K562 (cell line): ENCODE data around the gene ALK.

Experiments used
- GATAD2B ChIP-seq: fragments of 450-650 bp; IDR thresholded peaks from 2 replicates; pipeline ENCODE4 v1.6.1; 2017; ENCODE audit warnings: mild to moderate bottlenecking, borderline replicate concordance
- TF ChIP-seq, protein P1 (sequence below): fragments of 450-650 bp; IDR thresholded peaks from 2 replicates; pipeline ENCODE4 v1.6.1; 2018; ENCODE audit not compliant: partially characterized antibody
- TF ChIP-seq, protein P2 (sequence below), 3 experiments: IDR thresholded peaks in 2 of 3; conservative IDR thresholded peaks in 1 of 3; 2 replicates each; pipeline ENCODE4 v1.5.1; 2011 to 2012; ENCODE audit warnings: low read length in 3 of 3, mild to moderate bottlenecking in 3 of 3, control low read depth in 2 of 3, improper control_type of control experiment in 1 of 3, inconsistent platforms in 1 of 3, low read depth in 1 of 3, mixed read lengths in 1 of 3, moderate library complexity in 1 of 3; ENCODE audit not compliant: insufficient read depth in 2 of 3
- TF ChIP-seq, protein P3 (sequence below), 2 experiments: fragments of 450-650 bp in 1 of 2; sonication (generic) in 1 of 2; formaldehyde crosslinking in 1 of 2; IDR thresholded peaks; 2 replicates each; pipeline versions ENCODE4 v1.7.1 to v1.9.0; 2016 to 2022; ENCODE audit warnings: inconsistent platforms in 1 of 2, mild to moderate bottlenecking in 1 of 2, missing genetic modification reagents in 1 of 2

DNA sequence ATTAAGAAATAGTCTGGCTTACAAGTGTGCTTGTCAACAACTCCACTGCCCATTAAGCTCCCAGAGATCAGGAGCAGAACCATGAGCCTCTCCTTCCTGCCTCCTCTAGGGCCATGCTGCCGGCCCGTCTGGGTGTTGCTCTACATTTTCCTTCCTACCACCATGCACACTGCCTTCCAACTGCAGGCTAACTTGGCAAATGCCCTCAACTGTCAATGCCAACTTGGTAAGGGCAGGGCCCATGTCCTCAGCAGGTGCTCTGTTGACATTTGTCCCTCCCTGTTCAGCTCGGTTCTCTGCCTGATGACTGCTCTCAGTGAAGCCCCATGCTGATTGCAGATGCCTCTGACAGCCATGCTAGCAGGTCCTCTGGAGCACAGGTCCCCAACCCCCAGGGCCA lies 345.2 kb downstream of the ALK start:
- TF ChIP-seq, protein P1, sequence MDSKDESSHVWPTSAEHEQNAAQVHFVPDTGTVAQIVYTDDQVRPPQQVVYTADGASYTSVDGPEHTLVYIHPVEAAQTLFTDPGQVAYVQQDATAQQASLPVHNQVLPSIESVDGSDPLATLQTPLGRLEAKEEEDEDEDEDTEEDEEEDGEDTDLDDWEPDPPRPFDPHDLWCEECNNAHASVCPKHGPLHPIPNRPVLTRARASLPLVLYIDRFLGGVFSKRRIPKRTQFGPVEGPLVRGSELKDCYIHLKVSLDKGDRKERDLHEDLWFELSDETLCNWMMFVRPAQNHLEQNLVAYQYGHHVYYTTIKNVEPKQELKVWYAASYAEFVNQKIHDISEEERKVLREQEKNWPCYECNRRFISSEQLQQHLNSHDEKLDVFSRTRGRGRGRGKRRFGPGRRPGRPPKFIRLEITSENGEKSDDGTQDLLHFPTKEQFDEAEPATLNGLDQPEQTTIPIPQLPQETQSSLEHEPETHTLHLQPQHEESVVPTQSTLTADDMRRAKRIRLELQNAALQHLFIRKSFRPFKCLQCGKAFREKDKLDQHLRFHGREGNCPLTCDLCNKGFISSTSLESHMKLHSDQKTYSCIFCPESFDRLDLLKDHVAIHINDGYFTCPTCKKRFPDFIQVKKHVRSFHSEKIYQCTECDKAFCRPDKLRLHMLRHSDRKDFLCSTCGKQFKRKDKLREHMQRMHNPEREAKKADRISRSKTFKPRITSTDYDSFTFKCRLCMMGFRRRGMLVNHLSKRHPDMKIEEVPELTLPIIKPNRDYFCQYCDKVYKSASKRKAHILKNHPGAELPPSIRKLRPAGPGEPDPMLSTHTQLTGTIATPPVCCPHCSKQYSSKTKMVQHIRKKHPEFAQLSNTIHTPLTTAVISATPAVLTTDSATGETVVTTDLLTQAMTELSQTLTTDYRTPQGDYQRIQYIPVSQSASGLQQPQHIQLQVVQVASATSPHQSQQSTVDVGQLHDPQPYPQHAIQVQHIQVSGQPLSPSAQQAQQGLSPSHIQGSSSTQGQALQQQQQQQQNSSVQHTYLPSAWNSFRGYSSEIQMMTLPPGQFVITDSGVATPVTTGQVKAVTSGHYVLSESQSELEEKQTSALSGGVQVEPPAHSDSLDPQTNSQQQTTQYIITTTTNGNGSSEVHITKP, result no peak
- TF ChIP-seq, protein P2, sequence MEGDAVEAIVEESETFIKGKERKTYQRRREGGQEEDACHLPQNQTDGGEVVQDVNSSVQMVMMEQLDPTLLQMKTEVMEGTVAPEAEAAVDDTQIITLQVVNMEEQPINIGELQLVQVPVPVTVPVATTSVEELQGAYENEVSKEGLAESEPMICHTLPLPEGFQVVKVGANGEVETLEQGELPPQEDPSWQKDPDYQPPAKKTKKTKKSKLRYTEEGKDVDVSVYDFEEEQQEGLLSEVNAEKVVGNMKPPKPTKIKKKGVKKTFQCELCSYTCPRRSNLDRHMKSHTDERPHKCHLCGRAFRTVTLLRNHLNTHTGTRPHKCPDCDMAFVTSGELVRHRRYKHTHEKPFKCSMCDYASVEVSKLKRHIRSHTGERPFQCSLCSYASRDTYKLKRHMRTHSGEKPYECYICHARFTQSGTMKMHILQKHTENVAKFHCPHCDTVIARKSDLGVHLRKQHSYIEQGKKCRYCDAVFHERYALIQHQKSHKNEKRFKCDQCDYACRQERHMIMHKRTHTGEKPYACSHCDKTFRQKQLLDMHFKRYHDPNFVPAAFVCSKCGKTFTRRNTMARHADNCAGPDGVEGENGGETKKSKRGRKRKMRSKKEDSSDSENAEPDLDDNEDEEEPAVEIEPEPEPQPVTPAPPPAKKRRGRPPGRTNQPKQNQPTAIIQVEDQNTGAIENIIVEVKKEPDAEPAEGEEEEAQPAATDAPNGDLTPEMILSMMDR (IDR thresholded peaks at IDR 0.05 in 2 of 3, conservative IDR thresholded peaks at IDR 0.05 in 1 of 3; ENCODE audit: insufficient read depth in 2 of 3, low read depth in 1 of 3, low read length in 3 of 3), result no peak
- TF ChIP-seq GATAD2B, result no peak
- TF ChIP-seq, protein P3, sequence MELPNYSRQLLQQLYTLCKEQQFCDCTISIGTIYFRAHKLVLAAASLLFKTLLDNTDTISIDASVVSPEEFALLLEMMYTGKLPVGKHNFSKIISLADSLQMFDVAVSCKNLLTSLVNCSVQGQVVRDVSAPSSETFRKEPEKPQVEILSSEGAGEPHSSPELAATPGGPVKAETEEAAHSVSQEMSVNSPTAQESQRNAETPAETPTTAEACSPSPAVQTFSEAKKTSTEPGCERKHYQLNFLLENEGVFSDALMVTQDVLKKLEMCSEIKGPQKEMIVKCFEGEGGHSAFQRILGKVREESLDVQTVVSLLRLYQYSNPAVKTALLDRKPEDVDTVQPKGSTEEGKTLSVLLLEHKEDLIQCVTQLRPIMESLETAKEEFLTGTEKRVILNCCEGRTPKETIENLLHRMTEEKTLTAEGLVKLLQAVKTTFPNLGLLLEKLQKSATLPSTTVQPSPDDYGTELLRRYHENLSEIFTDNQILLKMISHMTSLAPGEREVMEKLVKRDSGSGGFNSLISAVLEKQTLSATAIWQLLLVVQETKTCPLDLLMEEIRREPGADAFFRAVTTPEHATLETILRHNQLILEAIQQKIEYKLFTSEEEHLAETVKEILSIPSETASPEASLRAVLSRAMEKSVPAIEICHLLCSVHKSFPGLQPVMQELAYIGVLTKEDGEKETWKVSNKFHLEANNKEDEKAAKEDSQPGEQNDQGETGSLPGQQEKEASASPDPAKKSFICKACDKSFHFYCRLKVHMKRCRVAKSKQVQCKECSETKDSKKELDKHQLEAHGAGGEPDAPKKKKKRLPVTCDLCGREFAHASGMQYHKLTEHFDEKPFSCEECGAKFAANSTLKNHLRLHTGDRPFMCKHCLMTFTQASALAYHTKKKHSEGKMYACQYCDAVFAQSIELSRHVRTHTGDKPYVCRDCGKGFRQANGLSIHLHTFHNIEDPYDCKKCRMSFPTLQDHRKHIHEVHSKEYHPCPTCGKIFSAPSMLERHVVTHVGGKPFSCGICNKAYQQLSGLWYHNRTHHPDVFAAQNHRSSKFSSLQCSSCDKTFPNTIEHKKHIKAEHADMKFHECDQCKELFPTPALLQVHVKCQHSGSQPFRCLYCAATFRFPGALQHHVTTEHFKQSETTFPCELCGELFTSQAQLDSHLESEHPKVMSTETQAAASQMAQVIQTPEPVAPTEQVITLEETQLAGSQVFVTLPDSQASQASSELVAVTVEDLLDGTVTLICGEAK (IDR thresholded peaks at IDR 0.05), result no peak
- TF ChIP-seq, protein P3 (CRISPR knock-in tag; IDR thresholded peaks at IDR 0.05), result no peak
